ENCODE measurements around the gene SDC4. TPM values are rescaled to one million over a fixed set of nuclear protein-coding genes. Genes with fewer than 3 reads are reported as not detected.

SDC4 gene
- total and polyA plus RNA-seq, 9 of the 15 experiments (the other 6 are each of a cell fraction or from before 2014, with no cell fraction given), result 2.1 to 10.7 (median 6.3) TPM

DNA sequence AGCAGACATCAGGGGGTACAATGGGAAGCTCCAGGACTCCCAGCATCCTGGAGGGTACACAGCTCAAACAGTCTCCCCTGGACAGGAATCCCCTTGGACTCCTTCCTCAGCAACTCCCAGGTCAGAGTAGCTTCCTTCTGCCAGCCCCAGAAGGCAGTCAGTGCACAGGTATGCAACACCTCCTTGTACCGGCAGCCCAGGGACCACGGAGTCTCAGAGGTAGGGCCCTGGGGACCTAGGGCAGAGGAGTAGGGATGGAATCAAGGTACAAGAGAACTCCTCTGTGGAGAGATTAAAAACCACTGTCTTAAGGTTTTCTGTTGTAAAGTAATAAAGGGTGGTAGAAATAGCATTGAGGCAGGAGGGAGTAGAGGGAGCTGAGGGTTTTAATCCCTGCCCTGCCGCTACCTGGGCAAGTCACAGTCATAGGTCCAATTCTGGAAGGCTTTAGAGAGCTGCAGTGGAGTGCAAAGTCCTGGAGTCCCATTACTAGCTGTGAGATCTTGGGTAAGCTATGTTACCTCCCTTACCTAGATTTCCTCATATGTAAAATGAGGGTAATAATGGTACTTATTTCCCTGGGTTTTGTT is 22.4 kb upstream of the SDC4 start:
- Histone ChIP-seq H3K27me3 (ENCODE audit: control insufficient read depth in 2 of 2, insufficient read depth in 2 of 2, low read length in 2 of 2) (no peaks in the 10 kb centered on the region), H3K79me2 (ENCODE audit: control insufficient read depth, insufficient read depth, low read length) (no peaks in the 10 kb centered on the region; the same call in 2 of the 3 replicates), H3K36me3 (ENCODE audit: control insufficient read depth, insufficient read depth, low read length) (peaks cover 30% of the 10 kb centered on the region), H3K27ac (ENCODE audit: extremely low read depth, low read depth, low read length) (no peak overlapping the region), H3K4me1 (replicated peaks in 1 of 2; ENCODE audit: control insufficient read depth in 2 of 2, insufficient read depth in 2 of 2, low read length in 2 of 2) (peaks cover 7 to 15% of the 10 kb centered on the region in 2 experiments; a peak in 4 of 5 replicates), H3K4me2 (ENCODE audit: insufficient read depth, low read length) (no peak overlapping the region), H4K20me1 (replicated peaks; ENCODE audit: control insufficient read depth, insufficient read depth, low read length) (no peaks in the 10 kb centered on the region), H3K9me1 (ENCODE audit: control insufficient read depth, insufficient read depth, low read length) (no peaks in the 10 kb centered on the region), H3K4me3 (no peak overlapping the region), H2AFZ (ENCODE audit: low read depth, low read length) (no peak overlapping the region), H3K9me3 (replicated peaks; ENCODE audit: control insufficient read depth, insufficient read depth, low read depth, low read length) (no peaks in the 10 kb centered on the region), H3K9ac (ENCODE audit: insufficient read depth in 1 of 2, low read depth in 2 of 2, low read length in 2 of 2) (no peak overlapping the region)
- WGBS (ENCODE audit: insufficient coverage, low coverage, missing lambda C conversion rate), result 87% methylated on average over 3 of the region's 3 CpGs
- no peak for FAIRE-seq
- ATAC-seq, result no peak
- intact Hi-C loops (cut with micrococcal nuclease) (loop anchor here (5.0 kb wide), 1 partner anchor 402 kb away; no protein-coding TSS in a partner anchor), in situ Hi-C loops (cut with MboI) (loop anchor here (5.0 kb wide), 1 partner anchor 67 kb away; no protein-coding TSS in a partner anchor)
- CTCF ChIA-PET (ENCODE audit: low intra/inter-chr PET ratio), result no interaction called here
- POLR2A ChIA-PET, result interaction anchor here (0.8 to 3.6 kb wide), 5 partner anchors 7 to 76 kb away, joined by 3 to 38 read pairs (median 4); partner anchors contain the start of gene SYS1
- BruUV-seq (replicated peaks), result no TSS peak
- TF ChIP-seq FOXK1 (CRISPR knock-in tag; IDR thresholded peaks at IDR 0.05; ENCODE audit: borderline replicate concordance), result no peak
- no peak for TF ChIP-seq STAT5A (IDR thresholded peaks at IDR 0.05; ENCODE audit: borderline replicate concordance, low read length)
- TF ChIP-seq, protein P1, sequence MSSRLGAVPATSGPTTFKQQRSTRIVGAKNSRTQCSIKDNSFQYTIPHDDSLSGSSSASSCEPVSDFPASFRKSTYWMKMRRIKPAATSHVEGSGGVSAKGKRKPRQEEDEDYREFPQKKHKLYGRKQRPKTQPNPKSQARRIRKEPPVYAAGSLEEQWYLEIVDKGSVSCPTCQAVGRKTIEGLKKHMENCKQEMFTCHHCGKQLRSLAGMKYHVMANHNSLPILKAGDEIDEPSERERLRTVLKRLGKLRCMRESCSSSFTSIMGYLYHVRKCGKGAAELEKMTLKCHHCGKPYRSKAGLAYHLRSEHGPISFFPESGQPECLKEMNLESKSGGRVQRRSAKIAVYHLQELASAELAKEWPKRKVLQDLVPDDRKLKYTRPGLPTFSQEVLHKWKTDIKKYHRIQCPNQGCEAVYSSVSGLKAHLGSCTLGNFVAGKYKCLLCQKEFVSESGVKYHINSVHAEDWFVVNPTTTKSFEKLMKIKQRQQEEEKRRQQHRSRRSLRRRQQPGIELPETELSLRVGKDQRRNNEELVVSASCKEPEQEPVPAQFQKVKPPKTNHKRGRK (tag; IDR thresholded peaks at IDR 0.05), result no peak
- no peak for TF ChIP-seq FUS (optimal IDR thresholded peaks at IDR 0.05; ENCODE audit: low read depth, low read length)
- no peak for TF ChIP-seq ZBTB1 (CRISPR knock-in tag; IDR thresholded peaks at IDR 0.05; ENCODE audit: borderline replicate concordance, low read depth)
- DNase-seq (ENCODE audit: extremely low read depth in 1 of 4, low spot score in 3 of 4), result no peak

Data from K562 (cell line).